Measurements from ENCODE around the gene TMEM87B.
"Not testable (repeated sequence)": the region's sequence is repeated elsewhere in the genome, so short reads cannot be mapped to it uniquely, and the experiment has no call there.

GRCh38 chr2:112113354-112113753 is 58.3 kb downstream of the TMEM87B start:
- TF ChIP-seq CTCF, POLR2A, EP300 (IDR thresholded peaks at IDR 0.05): not testable (repeated sequence)

All from tibial nerve (tissue), 4 donors.